OCI-LY1 (cell line): ENCODE measurements around the gene FGG.

Experiments
- EZH2 ChIP-seq: fragments of 200-600 bp; sonication (generic), shearing (Covaris generic); IDR thresholded peaks from 2 replicates; pipeline ENCODE4 v1.8.0; 2017; ENCODE audit warnings: borderline replicate concordance, mixed run types, mild to moderate bottlenecking, antibody characterized with exemption, low read length, moderate library complexity, mixed read lengths
- TF ChIP-seq, protein P1 (sequence below): fragments of 200-600 bp; sonication (generic), shearing (Covaris generic); IDR thresholded peaks from 2 replicates; pipeline ENCODE4 v1.5.1; 2017; ENCODE audit warnings: mild to moderate bottlenecking, antibody characterized with exemption, low read length, moderate library complexity, mixed read lengths

DNA sequence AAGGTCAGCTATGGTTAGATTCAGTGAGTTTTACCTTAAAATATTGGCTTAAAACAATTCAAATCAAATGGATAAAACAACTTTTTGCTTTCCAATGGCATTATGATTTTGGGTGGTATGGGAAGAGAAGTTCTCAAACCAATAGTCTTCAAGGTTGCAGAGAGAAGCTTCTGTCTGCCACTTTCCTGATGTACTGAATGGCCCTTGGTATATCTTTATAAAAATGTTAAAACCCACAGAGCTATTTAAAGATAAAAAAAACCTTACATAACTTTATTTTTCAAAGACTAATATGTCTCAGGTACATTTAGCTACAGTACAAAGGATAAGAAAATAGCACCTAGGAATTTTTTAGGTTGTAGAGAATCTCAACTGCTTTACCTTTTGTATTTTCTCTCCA, 28.8 kb downstream of the FGG start:
- no peak for TF ChIP-seq EZH2
- TF ChIP-seq, protein P1, sequence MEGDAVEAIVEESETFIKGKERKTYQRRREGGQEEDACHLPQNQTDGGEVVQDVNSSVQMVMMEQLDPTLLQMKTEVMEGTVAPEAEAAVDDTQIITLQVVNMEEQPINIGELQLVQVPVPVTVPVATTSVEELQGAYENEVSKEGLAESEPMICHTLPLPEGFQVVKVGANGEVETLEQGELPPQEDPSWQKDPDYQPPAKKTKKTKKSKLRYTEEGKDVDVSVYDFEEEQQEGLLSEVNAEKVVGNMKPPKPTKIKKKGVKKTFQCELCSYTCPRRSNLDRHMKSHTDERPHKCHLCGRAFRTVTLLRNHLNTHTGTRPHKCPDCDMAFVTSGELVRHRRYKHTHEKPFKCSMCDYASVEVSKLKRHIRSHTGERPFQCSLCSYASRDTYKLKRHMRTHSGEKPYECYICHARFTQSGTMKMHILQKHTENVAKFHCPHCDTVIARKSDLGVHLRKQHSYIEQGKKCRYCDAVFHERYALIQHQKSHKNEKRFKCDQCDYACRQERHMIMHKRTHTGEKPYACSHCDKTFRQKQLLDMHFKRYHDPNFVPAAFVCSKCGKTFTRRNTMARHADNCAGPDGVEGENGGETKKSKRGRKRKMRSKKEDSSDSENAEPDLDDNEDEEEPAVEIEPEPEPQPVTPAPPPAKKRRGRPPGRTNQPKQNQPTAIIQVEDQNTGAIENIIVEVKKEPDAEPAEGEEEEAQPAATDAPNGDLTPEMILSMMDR = no peak
